Adrenal gland (tissue), 12 donors: ENCODE measurements around the gene PTPN6. TPM values are rescaled to one million over a fixed set of nuclear protein-coding genes. Genes with fewer than 3 reads are reported as not detected.

ENCODE experiments used
- DNase-seq, 7 donors: peaks; one replicate each; pipeline ENCODE4 v3.0.0-alpha.2; 2019 to 2020
- H3K27ac ChIP-seq, 5 donors: fragments of 200-600 bp; sonication (generic) in 4 of 5; 1 replicate in 3 of 5; 2 replicates in 2 of 5; pipeline versions ENCODE4 v1.5.1 to v1.8.0; 2016 to 2020; ENCODE audit warnings: mild to moderate bottlenecking in 1 of 5
- H3K27me3 ChIP-seq: fragments of 200-600 bp; 2 replicates; pipeline ENCODE4 v1.8.0; 2021
- H3K36me3 ChIP-seq, 2 donors: fragments of 200-600 bp; replicated peaks in 1 of 2; 1 replicate in 1 of 2; 2 replicates in 1 of 2; pipeline versions ENCODE4 v1.5.1 to v1.8.0; 2018 to 2022
- H3K4me1 ChIP-seq, 2 donors: fragments of 200-600 bp; replicated peaks in 1 of 2; 1 replicate in 1 of 2; 2 replicates in 1 of 2; pipeline versions ENCODE4 v1.5.1 to v1.8.0; 2018 to 2021
- H3K4me3 ChIP-seq, 4 donors: fragments of 200-600 bp; sonication (generic) in 3 of 4; one replicate each; pipeline ENCODE4 v1.5.1; 2016 to 2018
- H3K9me3 ChIP-seq, 3 donors: fragments of 200-600 bp; sonication (generic) in 1 of 3; replicated peaks in 1 of 3; 1 replicate in 2 of 3; 2 replicates in 1 of 3; pipeline versions ENCODE4 v1.5.1 to v1.8.0; 2016 to 2021
- POLR2A ChIP-seq, 2 donors: fragments of 450-650 bp; IDR thresholded peaks; one replicate each; pipeline ENCODE4 v1.6.1; 2017; ENCODE audit warnings: antibody characterized with exemption in 2 of 2, mild to moderate bottlenecking in 2 of 2, moderate library complexity in 1 of 2
- WGBS, 4 donors: extraction: QIAGEN DNeasy Blood & Tissue Kit in 2 of 4; methylation state at CpG; one replicate each; pipeline versions ENCODE4 v1.1.5 to v1.1.7; 2013 to 2017; 5-methylcytosine and 5-hydroxymethylcytosine counted together
- intact Hi-C, 2 donors: fragments of 100-400 bp; cut with DNase I; formaldehyde crosslinking; loops; one replicate each; pipeline versions ENCODE4 v1.14.1 to v1.15.0; 2022 to 2023
- polyA plus RNA-seq, 3 donors: library from polyadenylated mRNA; stranded (reverse); fragments of 200-250 nt in 2 of 3; fragments of 350-450 nt in 1 of 3; fragmentation: Illumina TruSeq in 1 of 3; extraction: RNeasy Lipid Tissue Mini Kit (QIAGEN cat#74804) in 1 of 3; gene quantifications; one replicate each; pipeline ENCODE4 v1.2.3, GENCODE V29; 2013 to 2014
- total RNA-seq, 9 donors: library from RNA; depleted of rRNA in 4 of 9; stranded (reverse); fragments of >200 nt in 4 of 9; fragments of 120-200 nt in 1 of 9; fragmentation: NEBNext Ultra II Directional in 1 of 9; extraction: Animal tissue kit (Norgen Biotek cat#: 25700) in 1 of 9; gene quantifications; one replicate each; pipeline versions ENCODE4 v1.1.0 to v1.2.4, GENCODE V29; 2013 to 2023
- TF ChIP-seq, protein P1 (sequence below), 6 experiments: fragments of 450-650 bp in 4 of 6; fragments of 200-600 bp in 2 of 6; sonication (generic) in 1 of 6; IDR thresholded peaks; 1 replicate in 5 of 6; 2 replicates in 1 of 6; pipeline versions ENCODE4 v1.5.1 to v1.8.0; 2016 to 2021; ENCODE audit warnings: antibody characterized with exemption in 6 of 6, mild to moderate bottlenecking in 2 of 6, moderate library complexity in 1 of 6
- donor health status: healthy with polysubstance abuse.
- donor health status: Bipolar disorder and iron deficiency.
- donor health status: DM: yes; HTN: yes; CAD: no.
- donor health status: DM: no; HTN: no; CAD: no.
- donor health status: DM: no; HTN: no; CAD: no.
- donor health status: DM: yes; HTN: yes; CAD: no.

The PTPN6 gene
- total and polyA plus RNA-seq, 12 donors, result 24.5 to 204 (median 63.5) TPM

DNA sequence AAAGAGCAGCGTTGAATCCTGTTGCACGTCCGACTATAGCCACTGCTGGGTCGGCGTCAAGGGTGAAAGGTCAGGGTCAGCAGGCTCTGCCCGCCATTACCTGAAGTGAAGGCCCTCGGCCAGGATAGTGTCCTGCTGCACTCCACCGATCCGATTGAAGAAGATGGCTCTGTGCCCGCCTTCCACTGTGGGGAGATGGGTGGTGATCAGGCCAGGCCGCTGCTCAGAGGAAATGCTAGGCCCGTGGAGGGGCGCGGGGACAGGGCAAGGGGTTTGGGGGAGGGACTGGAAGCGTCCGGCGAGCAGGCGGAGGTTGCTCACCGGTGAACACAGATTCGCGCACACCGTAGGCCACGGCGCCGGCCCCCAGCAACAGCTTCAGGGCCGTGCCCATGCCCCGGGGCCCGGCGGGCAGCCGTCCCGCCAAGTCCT, 19.0 kb downstream of the PTPN6 start:
- Histone ChIP-seq H3K36me3 (peaks cover 0 to 49% of the 10 kb centered on the region in 2 donors), H3K27me3 (no peaks in the 10 kb centered on the region), H3K9me3 (no peaks in the 10 kb centered on the region), H3K27ac (peak overlapping the region; percentile 5 to 96 (median 88)), H3K4me3 (peak overlapping the region; percentile 78 to 94 (median 94)), H3K4me1 (peaks cover 26 to 27% of the 10 kb centered on the region in 2 donors)
- 0 to 1% (median 0%) methylated on average over 18 to 31 of the region's 31 CpGs; no CpG with 5 or more reads in 1 of the 4 donors for WGBS, 4 donors
- TF ChIP-seq, protein P1, sequence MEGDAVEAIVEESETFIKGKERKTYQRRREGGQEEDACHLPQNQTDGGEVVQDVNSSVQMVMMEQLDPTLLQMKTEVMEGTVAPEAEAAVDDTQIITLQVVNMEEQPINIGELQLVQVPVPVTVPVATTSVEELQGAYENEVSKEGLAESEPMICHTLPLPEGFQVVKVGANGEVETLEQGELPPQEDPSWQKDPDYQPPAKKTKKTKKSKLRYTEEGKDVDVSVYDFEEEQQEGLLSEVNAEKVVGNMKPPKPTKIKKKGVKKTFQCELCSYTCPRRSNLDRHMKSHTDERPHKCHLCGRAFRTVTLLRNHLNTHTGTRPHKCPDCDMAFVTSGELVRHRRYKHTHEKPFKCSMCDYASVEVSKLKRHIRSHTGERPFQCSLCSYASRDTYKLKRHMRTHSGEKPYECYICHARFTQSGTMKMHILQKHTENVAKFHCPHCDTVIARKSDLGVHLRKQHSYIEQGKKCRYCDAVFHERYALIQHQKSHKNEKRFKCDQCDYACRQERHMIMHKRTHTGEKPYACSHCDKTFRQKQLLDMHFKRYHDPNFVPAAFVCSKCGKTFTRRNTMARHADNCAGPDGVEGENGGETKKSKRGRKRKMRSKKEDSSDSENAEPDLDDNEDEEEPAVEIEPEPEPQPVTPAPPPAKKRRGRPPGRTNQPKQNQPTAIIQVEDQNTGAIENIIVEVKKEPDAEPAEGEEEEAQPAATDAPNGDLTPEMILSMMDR (IDR thresholded peaks at IDR 0.05), result no peak
- TF ChIP-seq POLR2A (IDR thresholded peaks at IDR 0.05), result no peak
- intact Hi-C loops, result no loop called here
- DNase-seq, result peak in 5 of 7 donors; percentile 46 to 67 (median 55)

DNA sequence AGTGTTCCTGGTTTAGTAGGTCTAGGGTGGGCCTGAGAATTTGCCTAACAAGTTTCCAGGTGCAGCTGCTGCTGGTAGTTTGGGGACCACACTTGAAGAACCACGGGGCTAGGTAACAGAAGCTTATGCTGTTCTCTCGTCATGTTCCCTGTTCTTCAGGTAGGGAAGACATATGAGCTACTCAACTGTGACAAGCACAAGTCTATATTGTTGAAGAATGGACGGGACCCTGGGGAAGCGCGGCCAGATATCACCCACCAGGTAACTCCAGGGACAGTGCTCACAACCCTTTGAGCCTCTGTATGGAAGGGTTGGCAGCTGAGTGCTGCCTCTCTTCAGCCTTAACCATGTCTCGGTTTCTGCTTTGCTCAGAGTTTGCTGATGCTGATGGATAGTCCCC, 23.0 kb downstream of the PTPN6 start:
- DNase-seq, result peak in 1 of 7 donors; percentile 5
- intact Hi-C loops, result no loop called here
- no peak overlapping the region for H3K4me3 ChIP-seq
- no peaks in the 10 kb centered on the region for H3K27me3 ChIP-seq
- H3K36me3 ChIP-seq, result peaks cover 0 to 54% of the 10 kb centered on the region in 2 donors
- H3K9me3 ChIP-seq, result no peaks in the 10 kb centered on the region
- no peak for TF ChIP-seq POLR2A (IDR thresholded peaks at IDR 0.05)
- TF ChIP-seq, protein P1 (IDR thresholded peaks at IDR 0.05), result no peak
- WGBS, 4 donors, result 88 to 100% (median 91%) methylated on average over 4 to 6 of the region's 6 CpGs
- H3K27ac ChIP-seq, result no peak overlapping the region
- peaks cover 15 to 17% of the 10 kb centered on the region in 2 donors for H3K4me1 ChIP-seq

DNA sequence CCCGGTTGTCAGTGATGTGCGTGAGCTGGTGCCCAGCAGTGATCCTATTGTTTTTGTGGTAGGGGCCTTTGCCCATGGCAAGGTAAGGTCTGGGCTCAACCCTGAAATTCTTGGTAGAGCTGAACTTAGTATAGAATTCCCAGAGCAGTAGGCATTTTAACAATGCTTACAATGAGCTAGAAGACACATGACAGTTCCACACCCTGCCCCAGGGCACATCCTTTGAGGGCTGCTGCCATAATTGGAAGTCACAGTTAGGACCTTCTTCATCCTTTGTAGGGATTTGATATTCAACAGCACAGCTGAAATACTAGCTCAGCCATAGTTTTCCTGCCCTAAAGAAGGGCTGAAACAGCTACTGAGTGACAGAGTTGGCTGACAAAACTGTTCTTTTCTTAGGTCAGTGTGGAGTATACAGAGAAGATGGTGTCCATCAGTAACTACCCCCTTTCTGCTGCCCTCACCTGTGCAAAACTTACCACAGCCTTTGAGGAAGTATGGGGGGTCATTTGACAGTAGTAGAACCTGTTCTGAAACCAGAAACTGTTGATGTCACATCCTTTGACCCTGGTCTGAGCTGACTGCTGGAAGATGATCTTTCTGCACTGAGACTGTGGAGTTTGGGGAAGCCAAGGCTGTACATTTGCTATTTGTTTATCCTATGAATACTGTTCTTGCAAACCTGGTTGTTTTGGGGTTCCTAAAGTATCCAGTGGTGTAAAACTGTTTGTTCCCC, 24.3 kb downstream of the PTPN6 start:
- Histone ChIP-seq H3K9me3 (no peaks in the 10 kb centered on the region), H3K4me3 (no peak overlapping the region), H3K27ac (no peak overlapping the region), H3K4me1 (peaks cover 10 to 12% of the 10 kb centered on the region in 2 donors), H3K27me3 (no peaks in the 10 kb centered on the region), H3K36me3 (peaks cover 0 to 66% of the 10 kb centered on the region in 2 donors)
- no peak for TF ChIP-seq POLR2A (IDR thresholded peaks at IDR 0.05)
- WGBS, 4 donors, result 88 to 93% (median 92%) methylated on average over 2 of the region's 2 CpGs
- DNase-seq, result peak in 1 of 7 donors; percentile 5
- intact Hi-C loops, result loop anchor here in 1 of 2 donors (5.0 kb wide), 1 partner anchor 42 kb away; the partner anchor contains the start of gene LPCAT3

DNA sequence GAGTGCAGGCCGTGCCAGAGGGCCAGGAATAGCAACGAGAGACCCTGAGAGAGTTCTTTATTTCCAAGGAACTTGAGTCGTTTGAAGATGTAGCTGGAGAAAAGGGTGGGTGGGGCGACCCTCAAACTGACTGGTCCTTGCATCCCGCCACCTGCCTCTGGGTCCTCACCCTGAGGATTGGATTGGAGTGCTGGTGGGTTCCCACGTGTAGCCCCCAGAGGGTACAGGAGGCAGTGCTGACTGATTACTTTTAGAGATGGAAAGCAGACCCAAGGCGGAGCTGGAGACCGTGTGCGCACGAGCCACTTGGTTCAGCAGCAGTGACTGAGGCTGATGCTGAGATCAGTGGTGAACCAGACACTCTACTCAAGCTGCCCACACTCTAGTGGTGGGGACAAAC, 26.5 kb downstream of the PTPN6 start:
- H3K36me3 ChIP-seq, result peaks cover 0 to 87% of the 10 kb centered on the region in 2 donors
- 82 to 86% (median 83%) methylated on average over 10 of the region's 10 CpGs for WGBS, 4 donors
- DNase-seq, result no peak
- no peak overlapping the region for H3K4me3 ChIP-seq
- H3K4me1 ChIP-seq, result peaks cover 7 to 10% of the 10 kb centered on the region in 2 donors
- intact Hi-C loops, result loop anchor here in 1 of 2 donors (5.0 kb wide), 1 partner anchor 40 kb away; the partner anchor contains the start of gene LPCAT3
- no peaks in the 10 kb centered on the region for H3K27me3 ChIP-seq
- H3K9me3 ChIP-seq, result no peaks in the 10 kb centered on the region
- no peak overlapping the region for H3K27ac ChIP-seq
- TF ChIP-seq POLR2A (IDR thresholded peaks at IDR 0.05), result no peak
- TF ChIP-seq, protein P1 (IDR thresholded peaks at IDR 0.05), result no peak
